ENCODE results near the gene FGR.
A peak's percentile ranks its signal among the peaks of the same experiment; 100 is the strongest.

FGR gene

GRCh38 chr1:27605300-27605766 is 29.7 kb downstream of the FGR start:
- no peak for DNase-seq
- peak overlapping the region; percentile 29 for H3K27ac Mint-ChIP-seq
- H3K4me3 Mint-ChIP-seq: peak overlapping the region; percentile 93
- TF ChIP-seq, protein P1, sequence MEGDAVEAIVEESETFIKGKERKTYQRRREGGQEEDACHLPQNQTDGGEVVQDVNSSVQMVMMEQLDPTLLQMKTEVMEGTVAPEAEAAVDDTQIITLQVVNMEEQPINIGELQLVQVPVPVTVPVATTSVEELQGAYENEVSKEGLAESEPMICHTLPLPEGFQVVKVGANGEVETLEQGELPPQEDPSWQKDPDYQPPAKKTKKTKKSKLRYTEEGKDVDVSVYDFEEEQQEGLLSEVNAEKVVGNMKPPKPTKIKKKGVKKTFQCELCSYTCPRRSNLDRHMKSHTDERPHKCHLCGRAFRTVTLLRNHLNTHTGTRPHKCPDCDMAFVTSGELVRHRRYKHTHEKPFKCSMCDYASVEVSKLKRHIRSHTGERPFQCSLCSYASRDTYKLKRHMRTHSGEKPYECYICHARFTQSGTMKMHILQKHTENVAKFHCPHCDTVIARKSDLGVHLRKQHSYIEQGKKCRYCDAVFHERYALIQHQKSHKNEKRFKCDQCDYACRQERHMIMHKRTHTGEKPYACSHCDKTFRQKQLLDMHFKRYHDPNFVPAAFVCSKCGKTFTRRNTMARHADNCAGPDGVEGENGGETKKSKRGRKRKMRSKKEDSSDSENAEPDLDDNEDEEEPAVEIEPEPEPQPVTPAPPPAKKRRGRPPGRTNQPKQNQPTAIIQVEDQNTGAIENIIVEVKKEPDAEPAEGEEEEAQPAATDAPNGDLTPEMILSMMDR (IDR thresholded peaks at IDR 0.05): no peak
- H3K36me3 Mint-ChIP-seq (ENCODE audit: low read depth): no peaks in the 10 kb centered on the region
- no peaks in the 10 kb centered on the region for H3K9me3 Mint-ChIP-seq
- H3K4me1 Mint-ChIP-seq: no peaks in the 10 kb centered on the region
- H3K27me3 Mint-ChIP-seq (ENCODE audit: low read depth, poor library complexity): no peaks in the 10 kb centered on the region

GRCh38 chr1:27604579-27605299 is 30.2 kb downstream of the FGR start:
- H3K27ac Mint-ChIP-seq: peak overlapping the region; percentile 29
- H3K9me3 Mint-ChIP-seq: no peaks in the 10 kb centered on the region
- no peaks in the 10 kb centered on the region for H3K4me1 Mint-ChIP-seq
- TF ChIP-seq, protein P1 (IDR thresholded peaks at IDR 0.05): no peak
- peak; percentile 38 for DNase-seq
- peak overlapping the region; percentile 93 for H3K4me3 Mint-ChIP-seq
- H3K36me3 Mint-ChIP-seq (ENCODE audit: low read depth): no peaks in the 10 kb centered on the region
- no peaks in the 10 kb centered on the region for H3K27me3 Mint-ChIP-seq (ENCODE audit: low read depth, poor library complexity)

DNA sequence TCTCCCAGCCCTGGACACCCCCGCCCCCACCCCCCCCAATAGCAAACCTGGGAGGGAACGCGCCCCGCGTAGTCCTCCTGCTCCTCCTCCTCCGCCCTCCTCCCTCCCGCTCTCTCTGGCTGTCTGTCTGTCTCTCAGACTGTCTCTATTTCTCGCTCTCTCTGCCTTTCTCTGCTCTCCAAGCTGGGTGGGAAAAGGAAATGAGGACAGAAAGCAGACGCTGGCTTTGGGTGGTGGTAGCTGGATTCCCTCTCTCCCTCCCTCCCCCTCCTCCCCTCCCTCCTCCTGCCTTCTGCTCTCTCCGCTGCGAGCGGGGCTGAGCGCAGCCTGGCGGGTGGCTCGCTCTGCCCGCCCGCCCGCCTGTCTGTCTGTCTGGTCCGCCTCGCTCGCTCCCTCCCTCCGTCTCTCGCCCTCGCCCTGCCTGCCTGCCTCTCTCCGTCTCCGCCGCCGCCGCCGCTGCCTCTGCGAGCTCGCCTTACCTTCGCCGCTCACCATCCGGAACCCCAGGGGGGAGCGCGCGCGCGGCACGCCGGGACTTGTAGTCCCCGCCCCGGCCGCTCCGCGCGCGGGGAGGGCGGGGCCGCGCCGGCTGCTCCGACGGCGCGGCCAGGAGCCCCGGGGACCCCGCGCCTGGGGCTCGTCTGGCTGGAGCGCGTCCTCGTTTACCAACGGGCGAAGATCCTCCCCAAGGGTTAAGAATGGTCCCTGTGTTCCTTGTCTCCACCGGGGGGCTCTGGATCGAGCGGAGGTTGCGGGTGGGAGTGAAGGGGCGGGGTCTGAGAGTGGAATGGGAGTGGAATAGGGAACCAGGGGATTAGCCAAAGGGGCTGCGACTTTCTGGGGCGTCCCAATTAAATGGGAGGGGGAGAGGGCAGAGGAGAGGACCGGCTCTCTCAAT is 31.1 kb downstream of the FGR start, which contains the start of gene AHDC1:
TSS of gene AHDC1 (minus strand) at position 464 of the 898 bp plus-strand sequence. CDS start 52,029 bp downstream, outside the sequence.
- Mint-ChIP-seq H3K9me3 (no peaks in the 10 kb centered on the region), H3K27ac (peak within 1 kb of the TSS; percentile 75), H3K27me3 (ENCODE audit: low read depth, poor library complexity) (no peaks in the 10 kb centered on the region), H3K36me3 (ENCODE audit: low read depth) (no peaks in the 10 kb centered on the region), H3K4me1 (no peaks in the 10 kb centered on the region), H3K4me3 (peak within 1 kb of the TSS; percentile 93)
- DNase-seq: peak; percentile 96
- TF ChIP-seq, protein P1 (IDR thresholded peaks at IDR 0.05): no peak

- Mint-ChIP-seq H3K9me3 (no peaks in the 10 kb centered on the region), H3K36me3 (ENCODE audit: low read depth) (no peaks in the 10 kb centered on the region), H3K27me3 (ENCODE audit: low read depth, poor library complexity) (no peaks in the 10 kb centered on the region), H3K27ac (no peak overlapping the region), H3K4me1 (no peaks in the 10 kb centered on the region), H3K4me3 (peak overlapping the region; percentile 93)
- TF ChIP-seq, protein P1 (IDR thresholded peaks at IDR 0.05): no peak
- DNase-seq: peak; percentile 58
These were observed 31.7 kb downstream of the FGR start for GRCh38 chr1:27603309-27603680.

- H3K9me3 Mint-ChIP-seq: no peaks in the 10 kb centered on the region
- no peaks in the 10 kb centered on the region for H3K27me3 Mint-ChIP-seq (ENCODE audit: low read depth, poor library complexity)
- TF ChIP-seq, protein P1 (IDR thresholded peaks at IDR 0.05): no peak
- peak; percentile 66 for DNase-seq
- H3K36me3 Mint-ChIP-seq (ENCODE audit: low read depth): no peaks in the 10 kb centered on the region
- H3K27ac Mint-ChIP-seq: peak overlapping the region; percentile 68
- H3K4me3 Mint-ChIP-seq: peak overlapping the region; percentile 91
- no peaks in the 10 kb centered on the region for H3K4me1 Mint-ChIP-seq
These were observed 32.3 kb downstream of the FGR start for GRCh38 chr1:27602462-27603308.
